GM12873 (cell line): ENCODE results near the gene SIAH2.
A peak's percentile ranks its signal among the peaks of the same experiment; 100 is the strongest.

Experiments
- CTCF ChIP-seq: IDR thresholded peaks from 2 replicates; pipeline ENCODE4 v1.5.1; 2012; ENCODE audit warnings: low read depth, mild to moderate bottlenecking, moderate library complexity, low read length, control low read depth; ENCODE audit not compliant: insufficient read depth; ENCODE audit errors: missing control alignments

Gene SIAH2

DNA sequence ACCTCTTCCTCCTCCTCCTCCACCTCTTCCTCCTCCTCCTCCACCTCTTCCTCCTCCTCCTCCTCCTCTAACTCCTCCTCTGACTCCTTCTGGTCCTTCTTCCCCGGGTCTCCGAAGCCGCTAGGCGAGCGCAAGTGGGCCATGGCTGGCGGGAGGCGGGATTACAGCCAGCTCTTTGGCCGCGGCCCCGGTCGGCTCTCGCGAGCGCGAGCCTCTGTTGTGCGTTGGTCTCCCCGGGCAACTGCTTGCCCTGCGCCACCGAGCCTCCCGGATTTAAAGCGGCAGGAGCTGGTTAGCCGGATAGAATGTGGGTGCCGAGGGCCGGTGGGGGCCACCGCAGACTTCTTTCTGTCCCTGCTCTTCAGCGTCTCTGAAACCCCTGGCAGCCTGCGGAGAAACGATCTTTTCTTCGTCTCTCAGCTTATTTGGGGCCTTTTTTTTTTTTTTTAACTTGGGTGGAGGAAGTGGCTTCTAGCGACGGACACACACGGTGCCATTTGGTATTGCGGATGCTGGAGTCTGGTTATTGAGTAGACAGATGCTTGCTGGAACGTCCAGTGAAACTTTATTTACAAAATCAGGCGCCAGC lies 59.1 kb downstream of the SIAH2 start, which contains the start of gene ERICH6:
Gene ERICH6 (minus strand): TSS at position 165 of the 589 bp plus-strand sequence. CDS start 22 bp downstream, at position 143.
- TF ChIP-seq CTCF = peak; percentile 6

- no peak for TF ChIP-seq CTCF
Measured at GRCh38 chr3:150703299-150703755, 59.6 kb downstream of the SIAH2 start.

- no peak for TF ChIP-seq CTCF
Measured at GRCh38 chr3:150699068-150699639, 63.8 kb downstream of the SIAH2 start.

DNA sequence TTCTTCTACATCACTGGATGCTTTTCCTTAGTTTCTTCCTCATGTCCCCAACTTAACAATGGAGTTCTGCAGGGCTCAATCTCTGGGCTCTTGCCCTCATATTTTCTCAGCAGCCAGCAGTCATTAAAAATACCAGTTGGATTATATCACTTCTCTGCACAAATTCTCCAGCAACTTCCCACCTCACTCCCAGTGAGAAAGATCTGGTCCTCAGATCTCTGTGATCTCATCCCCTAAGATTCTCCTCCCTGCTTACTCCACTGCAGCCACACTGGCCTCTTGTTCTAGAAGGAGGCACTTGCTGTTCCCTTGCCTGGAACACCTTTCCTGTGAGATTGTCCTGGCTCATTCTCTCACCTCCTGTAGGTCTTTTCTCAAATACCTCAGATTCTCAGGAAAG lies 65.3 kb downstream of the SIAH2 start:
- no peak for TF ChIP-seq CTCF

- TF ChIP-seq CTCF = no peak
Measured at GRCh38 chr3:150691414-150692040, 71.4 kb downstream of the SIAH2 start.
